IMR-90 (cell line): ENCODE measurements around the gene CNBD2. TPM values are rescaled to one million over a fixed set of nuclear protein-coding genes. Genes with fewer than 3 reads are reported as not detected.

ENCODE experiments used
- ATAC-seq: fragments of 200-7000 bp; cut with Tn5 transposase; 2 replicates; pipeline ENCODE4 v1.9.1; 2020; ENCODE audit warnings: low read depth, mild to moderate bottlenecking, moderate library complexity
- BruUV-seq: library from RNA; stranded (reverse); fragments of 400-500 nt; replicated peaks from 2 replicates; lab custom pipeline; 2021; lab: Mats Ljungman, UMichigan
- CTCF ChIA-PET: fragments of 300-600 bp; formaldehyde crosslinking; extraction: SDS; loops from one replicate; lab custom pipeline; 2021; ENCODE audit warnings: antibody characterized with exemption; lab: Yijun Ruan, JAX
- POLR2A ChIA-PET: fragments of 300-600 bp; sonication (Branson Sonifier 250); formaldehyde crosslinking; loops from one replicate; lab custom pipeline; 2022; ENCODE audit warnings: antibody characterized with exemption; ENCODE audit not compliant: unreplicated experiment; lab: Charles Lee
- DNase-seq: peaks from one replicate; pipeline ENCODE4 v3.0.0; 2013
- H2AFZ ChIP-seq: replicated peaks from 2 replicates; pipeline ENCODE3; 2013; ENCODE audit warnings: low read length, mild to moderate bottlenecking; ENCODE audit not compliant: poor library complexity
- H2AK5ac ChIP-seq: 2 replicates; pipeline ENCODE4 v1.6.1; 2013; ENCODE audit warnings: low read depth, low read length, inconsistent platforms
- H2AK9ac ChIP-seq: replicated peaks from 2 replicates; pipeline ENCODE3; 2013; ENCODE audit warnings: mild to moderate bottlenecking, low read depth, low read length, moderate library complexity; ENCODE audit not compliant: poor library complexity
- H2BK120ac ChIP-seq: 2 replicates; pipeline ENCODE4 v1.6.1; 2013; ENCODE audit warnings: low read depth, low read length, inconsistent platforms
- H2BK15ac ChIP-seq: 3 replicates; pipeline ENCODE4 v1.6.1; 2013; ENCODE audit warnings: low read depth, low read length, inconsistent platforms
- H2BK20ac ChIP-seq: 2 replicates; pipeline ENCODE4 v1.6.1; 2013; ENCODE audit warnings: low read depth, mild to moderate bottlenecking, inconsistent platforms, low read length, moderate library complexity
- H2BK5ac ChIP-seq: 2 replicates; pipeline ENCODE4 v1.6.1; 2013; ENCODE audit warnings: mild to moderate bottlenecking, low read depth, low read length, inconsistent platforms; ENCODE audit not compliant: poor library complexity, severe bottlenecking
- H3K14ac ChIP-seq: replicated peaks from 2 replicates; pipeline ENCODE4 v1.6.1; 2013; ENCODE audit warnings: low read depth, low read length, inconsistent platforms
- H3K18ac ChIP-seq: 2 replicates; pipeline ENCODE4 v1.6.1; 2013; ENCODE audit warnings: low read depth, low read length, control low read depth
- H3K23ac ChIP-seq: 2 replicates; pipeline ENCODE4 v1.6.1; 2013; ENCODE audit warnings: low read depth, low read length, inconsistent platforms
- H3K27ac ChIP-seq: 2 replicates; pipeline ENCODE4 v1.5.1; 2013; ENCODE audit warnings: mild to moderate bottlenecking, control low read depth, low read length; ENCODE audit not compliant: insufficient read depth
- H3K27me3 ChIP-seq: 2 replicates; pipeline ENCODE4 v1.6.1; 2013; ENCODE audit warnings: low read length; ENCODE audit not compliant: control insufficient read depth, insufficient read depth
- H3K36me3 ChIP-seq: 2 replicates; pipeline ENCODE4 v1.6.1; 2013; ENCODE audit warnings: low read length, mixed read lengths; ENCODE audit not compliant: control insufficient read depth, insufficient read depth
- H3K4ac ChIP-seq: 2 replicates; pipeline ENCODE4 v1.6.1; 2013; ENCODE audit warnings: low read depth, low read length, inconsistent platforms
- H3K4me1 ChIP-seq: 2 replicates; pipeline ENCODE4 v1.6.1; 2013; ENCODE audit warnings: low read length, mixed read lengths; ENCODE audit not compliant: control insufficient read depth, insufficient read depth
- H3K4me2 ChIP-seq: 2 replicates; pipeline ENCODE4 v1.6.1; 2013; ENCODE audit warnings: low read depth, mild to moderate bottlenecking, control low read depth, low read length, moderate library complexity
- H3K4me3 ChIP-seq: 2 replicates; pipeline ENCODE4 v1.5.1; 2013; ENCODE audit warnings: low read depth, mild to moderate bottlenecking, control low read depth, low read length, moderate library complexity; ENCODE audit not compliant: insufficient read depth
- H3K56ac ChIP-seq: 2 replicates; pipeline ENCODE4 v1.6.1; 2013; ENCODE audit warnings: low read length, inconsistent platforms; ENCODE audit not compliant: insufficient read depth; ENCODE audit errors: extremely low read depth
- H3K79me1 ChIP-seq, 2 experiments: 2 replicates each; pipeline ENCODE4 v1.6.1; 2013; ENCODE audit warnings: low read length in 2 of 2, inconsistent platforms in 1 of 2, low read depth in 1 of 2
- H3K9ac ChIP-seq: 2 replicates; pipeline ENCODE4 v1.6.1; 2013; ENCODE audit warnings: low read depth, low read length, control low read depth
- H3K9me1 ChIP-seq: 2 replicates; pipeline ENCODE4 v1.6.1; 2013; ENCODE audit warnings: low read length, inconsistent platforms; ENCODE audit not compliant: insufficient read depth
- H3K9me3 ChIP-seq: 2 replicates; pipeline ENCODE4 v1.6.1; 2013; ENCODE audit warnings: low read length; ENCODE audit not compliant: control insufficient read depth, insufficient read depth
- H4K20me1 ChIP-seq: 2 replicates; pipeline ENCODE4 v1.6.1; 2013; ENCODE audit warnings: low read length, inconsistent platforms; ENCODE audit not compliant: insufficient read depth
- H4K5ac ChIP-seq: 2 replicates; pipeline ENCODE4 v1.6.1; 2013; ENCODE audit warnings: mild to moderate bottlenecking, low read depth, low read length, control low read depth
- H4K8ac ChIP-seq, 2 experiments: 2 replicates each; pipeline ENCODE4 v1.6.1; 2013; ENCODE audit warnings: low read depth in 2 of 2, low read length in 2 of 2, control low read depth in 1 of 2, inconsistent platforms in 1 of 2
- H4K91ac ChIP-seq: 2 replicates; pipeline ENCODE4 v1.6.1; 2013; ENCODE audit warnings: low read depth, low read length, inconsistent platforms; ENCODE audit not compliant: insufficient read depth
- ELK1 ChIP-seq: fragments of 150-350 bp; IDR thresholded peaks from 2 replicates; pipeline ENCODE4 v1.6.1; 2016; ENCODE audit warnings: low read depth, mild to moderate bottlenecking, low read length, moderate library complexity, borderline replicate concordance
- POLR2A ChIP-seq: IDR thresholded peaks from 2 replicates; pipeline ENCODE4 v1.6.1; 2012; ENCODE audit warnings: mild to moderate bottlenecking, low read depth, low read length
- USF2 ChIP-seq: fragments of 150-350 bp; IDR thresholded peaks from 2 replicates; pipeline ENCODE4 v1.6.1; 2017; ENCODE audit warnings: mild to moderate bottlenecking, antibody characterized with exemption, low read length, low read depth
- WGBS, 2 experiments: methylation state at CpG; one replicate each; pipeline versions ENCODE4 v1.1.5 to v1.1.7; 2013; ENCODE audit warnings: missing lambda C conversion rate in 2 of 2; ENCODE audit not compliant: insufficient read length in 1 of 2; ENCODE audit errors: extremely low coverage in 2 of 2; 5-methylcytosine and 5-hydroxymethylcytosine counted together
- dilution Hi-C: fragments of 300-500 bp; cut with HindIII; formaldehyde crosslinking; loops from one replicate; pipeline ENCODE4 v1.14.3; 2018; ENCODE audit warnings: low sequenced_read_pairs; ENCODE audit not compliant: unreplicated experiment
- in situ Hi-C: fragments of 300-500 bp; cut with MboI; formaldehyde crosslinking; loops from 3 replicates; pipeline ENCODE4 v1.14.3; 2019; ENCODE audit warnings: low sequenced_read_pairs, inconsistent platforms, mixed read lengths
- intact Hi-C: fragments of 100-400 bp; cut with micrococcal nuclease; formaldehyde crosslinking; loops from 2 replicates; pipeline ENCODE4 v1.10.0; 2022
- polyA plus RNA-seq, 3 experiments: library from polyadenylated mRNA; depleted of rRNA; stranded (reverse); fragments of >200 nt; gene quantifications; 2 replicates each; pipeline ENCODE4 v1.2.3, GENCODE V29; 2012; ENCODE audit warnings: low replicate concordance in 1 of 3
- total RNA-seq: library from RNA; depleted of rRNA; stranded (reverse); fragments of >200 nt; gene quantifications from 2 replicates; pipeline ENCODE4 v1.2.3, GENCODE V29; 2012

Gene CNBD2
- total and polyA plus RNA-seq, 2 of the 4 experiments (the other 2 are of a cell fraction): 0.90 to 1.7 TPM

- peaks cover 6% of the 10 kb centered on the region; the same call in 1 of the 2 replicates for H3K27me3 ChIP-seq
- peak overlapping the region; percentile 87 for H2BK120ac ChIP-seq
- H4K8ac ChIP-seq: peak overlapping the region; percentile 1 to 98; a peak in 3 of 4 replicates
- 8% methylated on average over 4 of the region's 11 CpGs; no CpG with 5 or more reads in 1 of the 2 experiments for WGBS, 2 experiments
- peak overlapping the region; percentile 91 for H3K4ac ChIP-seq
- dilution Hi-C loops: no loop called here
- peak overlapping the region; percentile 26 for H3K9ac ChIP-seq
- peaks cover 11% of the 10 kb centered on the region for H3K4me1 ChIP-seq
- in situ Hi-C loops: no loop called here
- H3K56ac ChIP-seq: no peak overlapping the region
- peak overlapping the region; percentile 75 for H2AK5ac ChIP-seq
- ChIA-PET CTCF (interaction anchor here (0.9 to 1.3 kb wide), 2 partner anchors 63 to 121 kb away, joined by 3 to 5 read pairs; partner anchors contain the start of gene SCAND1), POLR2A (no interaction called here)
- H3K23ac ChIP-seq: peak overlapping the region; percentile 76
- H4K91ac ChIP-seq: peak overlapping the region; percentile 88
- no peaks in the 10 kb centered on the region for H3K9me3 ChIP-seq
- H4K5ac ChIP-seq: peak overlapping the region; percentile 79
- H2BK15ac ChIP-seq: peak overlapping the region; percentile 47; the same call in 2 of the 3 replicates
- peak overlapping the region; percentile 84 for H2BK20ac ChIP-seq
- H3K9me1 ChIP-seq: peaks cover 15% of the 10 kb centered on the region
- H3K4me2 ChIP-seq: peak overlapping the region; percentile 75
- peak; percentile 56 for DNase-seq
- H3K79me1 ChIP-seq: no peaks in the 10 kb centered on the region; a peak in 1 of 4 replicates
- intact Hi-C loops: no loop called here
- peak; percentile 95 for ATAC-seq
- H3K4me3 ChIP-seq: no peak overlapping the region
- peak overlapping the region; percentile 90 for H2AFZ ChIP-seq
- peak; percentile 27; the same call in 1 of the 2 replicates for TF ChIP-seq USF2
- TF ChIP-seq ELK1: no peak
- TF ChIP-seq POLR2A: no peak
- H2BK5ac ChIP-seq: peak overlapping the region; percentile 50
- H4K20me1 ChIP-seq: no peaks in the 10 kb centered on the region
- peak overlapping the region; percentile 91 for H3K18ac ChIP-seq
- no peaks in the 10 kb centered on the region for H3K36me3 ChIP-seq
- peak overlapping the region; percentile 88 for H3K14ac ChIP-seq
- H2AK9ac ChIP-seq: peak overlapping the region; percentile 67
- H3K27ac ChIP-seq: peak overlapping the region; percentile 69; the same call in 1 of the 2 replicates
- BruUV-seq: no TSS peak
Observed at GRCh38 chr20:36017048-36017951, 48.9 kb downstream of the CNBD2 start.
